ENCODE results near the gene GJD4.

The GJD4 gene

GRCh38 chr10:35632027-35632426 lies 26.9 kb downstream of the GJD4 start:
- DNase-seq, result no peak

GRCh38 chr10:35633006-35633980 lies 28.2 kb downstream of the GJD4 start:
- DNase-seq, result no peak

- peak in 1 of 5 experiments; percentile 66 for DNase-seq
Measured at GRCh38 chr10:35635576-35635975, 30.4 kb downstream of the GJD4 start.

GRCh38 chr10:35636956-35637355 lies 31.8 kb downstream of the GJD4 start:
- DNase-seq, result no peak

GRCh38 chr10:35637462-35637861 lies 32.3 kb downstream of the GJD4 start:
- DNase-seq, result no peak

- DNase-seq, result no peak
Measured at GRCh38 chr10:35638101-35638500, 33.0 kb downstream of the GJD4 start.

GRCh38 chr10:35639021-35639727 lies 34.0 kb downstream of the GJD4 start:
- no peak for DNase-seq

- no peak for DNase-seq
Measured at GRCh38 chr10:35639728-35640401, 34.7 kb downstream of the GJD4 start.

GRCh38 chr10:35640474-35640873 lies 35.3 kb downstream of the GJD4 start:
- DNase-seq, result peak in 2 of 5 experiments; percentile 9 to 48

GRCh38 chr10:35640951-35641675 lies 36.0 kb downstream of the GJD4 start:
- DNase-seq, result peak in 3 of 5 experiments; percentile 5 to 75 (median 27)

- DNase-seq, result no peak
Measured at GRCh38 chr10:35641676-35642034, 36.5 kb downstream of the GJD4 start.

GRCh38 chr10:35642035-35642792 lies 37.1 kb downstream of the GJD4 start, which contains the start of gene FZD8:
FZD8 (minus strand) TSS chr10:35642296; CDS start chr10:35641429, 867 bp downstream.
- peak; percentile 28 to 73 (median 52) for DNase-seq

GRCh38 chr10:35642793-35643114 lies 37.6 kb downstream of the GJD4 start:
- no peak for DNase-seq

GRCh38 chr10:35643151-35644049 lies 38.3 kb downstream of the GJD4 start:
- no peak for DNase-seq

GRCh38 chr10:35644050-35644950 lies 39.2 kb downstream of the GJD4 start:
- peak in 1 of 5 experiments; percentile 18 for DNase-seq

GRCh38 chr10:35650894-35651293 lies 45.8 kb downstream of the GJD4 start:
- no peak for DNase-seq

GRCh38 chr10:35652824-35653223 lies 47.7 kb downstream of the GJD4 start:
- DNase-seq, result no peak

GRCh38 chr10:35657621-35658020 lies 52.5 kb downstream of the GJD4 start:
- DNase-seq, result no peak

Measured in T-helper 2 cell (primary cell).